Liver (tissue), 9 donors: Measurements from ENCODE around the gene STAM. TPM values are rescaled to one million over a fixed set of nuclear protein-coding genes. Genes with fewer than 3 reads are reported as not detected.

Experiments
- DNase-seq: peaks from one replicate; pipeline ENCODE4 v3.0.0-alpha.2; 2017; ENCODE audit warnings: low spot score
- H3K27ac ChIP-seq, 2 donors: one replicate each; pipeline ENCODE4 v1.7.0; 2013; ENCODE audit warnings: inconsistent platforms in 2 of 2, low read length in 2 of 2, control low read depth in 1 of 2, low read depth in 1 of 2, mild to moderate bottlenecking in 1 of 2
- H3K27me3 ChIP-seq, 4 donors: one replicate each; pipeline versions ENCODE4 v1.6.1 to v1.7.0; 2013; ENCODE audit warnings: low read length in 3 of 4, inconsistent platforms in 1 of 4, mild to moderate bottlenecking in 1 of 4, moderate library complexity in 1 of 4; ENCODE audit not compliant: control insufficient read depth in 4 of 4, insufficient read depth in 4 of 4
- H3K36me3 ChIP-seq, 4 donors: one replicate each; pipeline versions ENCODE4 v1.6.1 to v1.7.0; 2013; ENCODE audit warnings: low read length in 3 of 4, mild to moderate bottlenecking in 3 of 4, low read depth in 1 of 4, moderate library complexity in 1 of 4; ENCODE audit not compliant: control insufficient read depth in 4 of 4, insufficient read depth in 3 of 4
- H3K4me1 ChIP-seq, 4 donors: one replicate each; pipeline versions ENCODE4 v1.6.1 to v1.7.0; 2013; ENCODE audit warnings: low read length in 3 of 4, mild to moderate bottlenecking in 3 of 4, moderate library complexity in 1 of 4; ENCODE audit not compliant: control insufficient read depth in 4 of 4, insufficient read depth in 4 of 4
- H3K4me3 ChIP-seq, 3 donors: one replicate each; pipeline versions ENCODE4 v1.6.1 to v1.7.0; 2013; ENCODE audit warnings: low read length in 3 of 3, control low read depth in 1 of 3, low read depth in 1 of 3, mild to moderate bottlenecking in 1 of 3
- H3K9ac ChIP-seq, 2 donors: one replicate each; pipeline ENCODE4 v1.7.0; 2013; ENCODE audit warnings: low read length in 2 of 2, mild to moderate bottlenecking in 2 of 2, moderate library complexity in 2 of 2, control low read depth in 1 of 2, low read depth in 1 of 2
- H3K9me3 ChIP-seq, 4 donors: one replicate each; pipeline versions ENCODE4 v1.6.1 to v1.7.0; 2013; ENCODE audit warnings: low read length in 3 of 4; ENCODE audit not compliant: control insufficient read depth in 4 of 4
- ATF3 ChIP-seq: IDR thresholded peaks from 2 replicates; pipeline ENCODE4 v1.6.1; 2016; ENCODE audit warnings: antibody characterized with exemption
- CTCF ChIP-seq: fragments of 150-350 bp; IDR thresholded peaks from 2 replicates; pipeline ENCODE4 v1.5.1; 2017; ENCODE audit warnings: improper control_type of control experiment, low read depth, low read length; ENCODE audit not compliant: missing input control
- EGR1 ChIP-seq, 2 donors: IDR thresholded peaks; 2 replicates each; pipeline ENCODE4 v1.6.1; 2016 to 2018; ENCODE audit warnings: antibody characterized with exemption in 2 of 2, low read depth in 2 of 2
- FOXA1 ChIP-seq: IDR thresholded peaks from 2 replicates; pipeline ENCODE4 v1.6.1; 2016; ENCODE audit warnings: antibody characterized with exemption
- GABPA ChIP-seq, 2 donors: IDR thresholded peaks in 1 of 2; conservative IDR thresholded peaks in 1 of 2; 2 replicates each; pipeline ENCODE4 v1.6.1; 2016; ENCODE audit warnings: antibody characterized with exemption in 2 of 2, mild to moderate bottlenecking in 1 of 2, moderate library complexity in 1 of 2
- HNF4A ChIP-seq, 2 donors: conservative IDR thresholded peaks; 2 replicates each; pipeline ENCODE4 v1.6.1; 2016; ENCODE audit warnings: antibody characterized with exemption in 2 of 2, mild to moderate bottlenecking in 2 of 2
- JUND ChIP-seq, 2 donors: IDR thresholded peaks; 2 replicates each; pipeline ENCODE4 v1.6.1; 2016; ENCODE audit warnings: antibody characterized with exemption in 2 of 2
- MAX ChIP-seq: IDR thresholded peaks from 2 replicates; pipeline ENCODE4 v1.6.1; 2016; ENCODE audit warnings: antibody characterized with exemption
- NR2F2 ChIP-seq: IDR thresholded peaks from 2 replicates; pipeline ENCODE4 v1.6.1; 2016; ENCODE audit warnings: antibody characterized with exemption
- RAD21 ChIP-seq, 2 donors: IDR thresholded peaks; 2 replicates each; pipeline ENCODE4 v1.6.1; 2016; ENCODE audit warnings: antibody characterized with exemption in 2 of 2, mild to moderate bottlenecking in 2 of 2
- REST ChIP-seq: IDR thresholded peaks from 2 replicates; pipeline ENCODE4 v1.6.1; 2016; ENCODE audit warnings: antibody characterized with exemption, mild to moderate bottlenecking
- RXRA ChIP-seq, 2 donors: IDR thresholded peaks; 2 replicates each; pipeline ENCODE4 v1.6.1; 2017 to 2018; ENCODE audit warnings: antibody characterized with exemption in 2 of 2, mild to moderate bottlenecking in 1 of 2
- SP1 ChIP-seq: IDR thresholded peaks from 2 replicates; pipeline ENCODE4 v1.6.1; 2018; ENCODE audit warnings: antibody characterized with exemption, mild to moderate bottlenecking
- TAF1 ChIP-seq: conservative IDR thresholded peaks from 2 replicates; pipeline ENCODE4 v1.6.1; 2016; ENCODE audit warnings: antibody characterized with exemption, mild to moderate bottlenecking
- YY1 ChIP-seq: IDR thresholded peaks from 2 replicates; pipeline ENCODE4 v1.6.1; 2016; ENCODE audit warnings: antibody characterized with exemption, mild to moderate bottlenecking
- ZBTB33 ChIP-seq: IDR thresholded peaks from 2 replicates; pipeline ENCODE4 v1.6.1; 2016; ENCODE audit warnings: antibody characterized with exemption
- WGBS: extraction: QIAGEN DNeasy Blood & Tissue Kit; methylation state at CpG from one replicate; pipeline ENCODE4 v1.1.7; 2013; 5-methylcytosine and 5-hydroxymethylcytosine counted together
- polyA plus RNA-seq, 2 donors: library from polyadenylated mRNA; stranded (reverse) in 1 of 2; unstranded in 1 of 2; fragments of 200-250 nt in 1 of 2; fragments of >200 nt in 1 of 2; fragmentation: Nextera tagmentation in 1 of 2; extraction: Ambion mirVana in 1 of 2; gene quantifications; one replicate each; pipeline versions ENCODE4 v1.2.1 to v1.2.3, GENCODE V29; 2013 to 2015
- total RNA-seq, 2 donors: library from RNA; depleted of rRNA; stranded (reverse); fragments of >200 nt; gene quantifications; one replicate each; pipeline ENCODE4 v1.2.3, GENCODE V29; 2014
- donor health status: healthy.
- donor health status: healthy.
- donor health status: healthy.
- donor health status: healthy.
- donor health status: healthy.

The STAM gene
- total and polyA plus RNA-seq, 4 donors = 4.9 to 32.4 (median 6.7) TPM

GRCh38 chr10:17737027-17737965 lies 93.3 kb downstream of the STAM start:
- no peak for DNase-seq
- H3K36me3 ChIP-seq = no peaks in the 10 kb centered on the region
- TF ChIP-seq SP1 = no peak
- peak; percentile 70 to 71 for TF ChIP-seq RAD21 (IDR thresholded peaks at IDR 0.05)
- no peak for TF ChIP-seq GABPA (IDR thresholded peaks at IDR 0.05 in 1 of 2, conservative IDR thresholded peaks at IDR 0.05 in 1 of 2)
- TF ChIP-seq HNF4A (conservative IDR thresholded peaks at IDR 0.05) = no peak
- no peak for TF ChIP-seq ATF3
- TF ChIP-seq EGR1 (IDR thresholded peaks at IDR 0.05; ENCODE audit: low read depth in 2 of 2) = no peak
- no peak for TF ChIP-seq YY1
- no peak for TF ChIP-seq JUND (IDR thresholded peaks at IDR 0.05)
- no peak for TF ChIP-seq NR2F2
- TF ChIP-seq RXRA (IDR thresholded peaks at IDR 0.05) = no peak
- peak; percentile 50 for TF ChIP-seq CTCF
- TF ChIP-seq MAX = no peak
- no peaks in the 10 kb centered on the region for H3K27me3 ChIP-seq
- no peak overlapping the region for H3K27ac ChIP-seq
- no peaks in the 10 kb centered on the region for H3K4me1 ChIP-seq
- H3K4me3 ChIP-seq = no peak overlapping the region
- no peaks in the 10 kb centered on the region for H3K9me3 ChIP-seq
- WGBS = 47% methylated on average over 12 of the region's 12 CpGs
- no peak overlapping the region for H3K9ac ChIP-seq

GRCh38 chr10:17740668-17741067 lies 96.7 kb downstream of the STAM start:
- no peak overlapping the region for H3K27ac ChIP-seq
- 89% methylated on average over 1 of the region's 1 CpG for WGBS
- no peaks in the 10 kb centered on the region for H3K9me3 ChIP-seq
- no peak overlapping the region for H3K9ac ChIP-seq
- no peak overlapping the region for H3K4me3 ChIP-seq
- no peak for DNase-seq
- H3K36me3 ChIP-seq = no peaks in the 10 kb centered on the region
- H3K27me3 ChIP-seq = no peaks in the 10 kb centered on the region
- H3K4me1 ChIP-seq = no peaks in the 10 kb centered on the region
- TF ChIP-seq HNF4A (conservative IDR thresholded peaks at IDR 0.05) (no peak), MAX (no peak), SP1 (no peak), REST (no peak), RAD21 (IDR thresholded peaks at IDR 0.05) (no peak), CTCF (no peak), TAF1 (no peak), EGR1 (IDR thresholded peaks at IDR 0.05; ENCODE audit: low read depth in 2 of 2) (no peak), ZBTB33 (no peak), GABPA (IDR thresholded peaks at IDR 0.05 in 1 of 2, conservative IDR thresholded peaks at IDR 0.05 in 1 of 2) (no peak), FOXA1 (no peak), RXRA (IDR thresholded peaks at IDR 0.05) (no peak), JUND (IDR thresholded peaks at IDR 0.05) (no peak), ATF3 (no peak)
